ENCODE results near the gene TIMM44.

- TF ChIP-seq, protein P1, sequence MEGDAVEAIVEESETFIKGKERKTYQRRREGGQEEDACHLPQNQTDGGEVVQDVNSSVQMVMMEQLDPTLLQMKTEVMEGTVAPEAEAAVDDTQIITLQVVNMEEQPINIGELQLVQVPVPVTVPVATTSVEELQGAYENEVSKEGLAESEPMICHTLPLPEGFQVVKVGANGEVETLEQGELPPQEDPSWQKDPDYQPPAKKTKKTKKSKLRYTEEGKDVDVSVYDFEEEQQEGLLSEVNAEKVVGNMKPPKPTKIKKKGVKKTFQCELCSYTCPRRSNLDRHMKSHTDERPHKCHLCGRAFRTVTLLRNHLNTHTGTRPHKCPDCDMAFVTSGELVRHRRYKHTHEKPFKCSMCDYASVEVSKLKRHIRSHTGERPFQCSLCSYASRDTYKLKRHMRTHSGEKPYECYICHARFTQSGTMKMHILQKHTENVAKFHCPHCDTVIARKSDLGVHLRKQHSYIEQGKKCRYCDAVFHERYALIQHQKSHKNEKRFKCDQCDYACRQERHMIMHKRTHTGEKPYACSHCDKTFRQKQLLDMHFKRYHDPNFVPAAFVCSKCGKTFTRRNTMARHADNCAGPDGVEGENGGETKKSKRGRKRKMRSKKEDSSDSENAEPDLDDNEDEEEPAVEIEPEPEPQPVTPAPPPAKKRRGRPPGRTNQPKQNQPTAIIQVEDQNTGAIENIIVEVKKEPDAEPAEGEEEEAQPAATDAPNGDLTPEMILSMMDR (conservative IDR thresholded peaks at IDR 0.05) = no peak
- no peak for TF ChIP-seq EZH2 (IDR thresholded peaks at IDR 0.05; ENCODE audit: low read depth)
These were observed 55.2 kb downstream of the TIMM44 start, which contains the start of gene LRRC8E for GRCh38 chr19:7888145-7888825.
